GM23248 (cell line): Measurements from ENCODE around the gene DLG2. TPM values are rescaled to one million over a fixed set of nuclear protein-coding genes. Genes with fewer than 3 reads are reported as not detected.
"Not testable (repeated sequence)": the region's sequence is repeated elsewhere in the genome, so short reads cannot be mapped to it uniquely, and the experiment has no call there.

Source experiments
- DNase-seq: peaks from one replicate; pipeline ENCODE4 v3.0.0-alpha.2; 2015
- H2AFZ ChIP-seq: fragments of 200-600 bp; sonication (generic); 2 replicates; pipeline ENCODE4 v1.6.1; 2016; ENCODE audit warnings: antibody characterized with exemption
- H3F3A ChIP-seq: fragments of 200-600 bp; sonication (generic); 2 replicates; pipeline ENCODE4 v1.6.1; 2016; ENCODE audit warnings: mild to moderate bottlenecking, antibody characterized with exemption, mixed run types; ENCODE audit not compliant: insufficient read depth
- H3K27ac ChIP-seq: fragments of 200-600 bp; sonication (generic); 2 replicates; pipeline ENCODE4 v1.5.1; 2016; ENCODE audit warnings: mild to moderate bottlenecking
- H3K27me3 ChIP-seq: fragments of 200-600 bp; sonication (generic); replicated peaks from 2 replicates; pipeline ENCODE4 v1.6.1; 2016; ENCODE audit warnings: mild to moderate bottlenecking; ENCODE audit not compliant: insufficient read depth
- H3K36me3 ChIP-seq: fragments of 200-600 bp; sonication (generic); 2 replicates; pipeline ENCODE4 v1.6.1; 2016; ENCODE audit warnings: low read depth, mild to moderate bottlenecking
- H3K4me1 ChIP-seq: fragments of 200-600 bp; sonication (generic); 2 replicates; pipeline ENCODE4 v1.6.1; 2016; ENCODE audit warnings: mild to moderate bottlenecking; ENCODE audit not compliant: insufficient read depth
- H3K4me2 ChIP-seq: fragments of 200-600 bp; sonication (generic); one replicate; pipeline ENCODE4 v1.6.1; 2016; ENCODE audit warnings: mild to moderate bottlenecking; ENCODE audit not compliant: unreplicated experiment
- H3K4me3 ChIP-seq: fragments of 200-600 bp; sonication (generic); 2 replicates; pipeline ENCODE4 v1.5.1; 2016; ENCODE audit warnings: mild to moderate bottlenecking
- H3K79me2 ChIP-seq: fragments of 200-600 bp; sonication (generic); 2 replicates; pipeline ENCODE4 v1.6.1; 2016; ENCODE audit warnings: mild to moderate bottlenecking; ENCODE audit not compliant: insufficient read depth
- H3K9ac ChIP-seq: fragments of 200-600 bp; sonication (generic); 2 replicates; pipeline ENCODE4 v1.6.1; 2016; ENCODE audit warnings: mild to moderate bottlenecking
- H3K9me2 ChIP-seq: fragments of 200-600 bp; sonication (generic); 2 replicates; pipeline ENCODE4 v1.6.1; 2016; ENCODE audit warnings: mixed run types, mild to moderate bottlenecking, moderate library complexity; ENCODE audit not compliant: insufficient read depth
- H3K9me3 ChIP-seq: fragments of 200-600 bp; sonication (generic); one replicate; pipeline ENCODE4 v1.6.1; 2017; ENCODE audit warnings: low read depth
- H4K20me1 ChIP-seq: fragments of 200-600 bp; sonication (generic); 2 replicates; pipeline ENCODE4 v1.6.0; 2016; ENCODE audit not compliant: insufficient read depth
- EZH2 ChIP-seq: fragments of 200-600 bp; sonication (generic); IDR thresholded peaks from 2 replicates; pipeline ENCODE4 v1.6.1; 2018; ENCODE audit warnings: antibody characterized with exemption, mild to moderate bottlenecking; ENCODE audit not compliant: insufficient read depth, poor library complexity, severe bottlenecking
- EZH2phosphoT487 ChIP-seq: fragments of 200-600 bp; sonication (generic); IDR thresholded peaks from 2 replicates; pipeline ENCODE4 v1.6.1; 2018; ENCODE audit warnings: antibody characterized with exemption, moderate library complexity, mild to moderate bottlenecking, low read depth; ENCODE audit not compliant: insufficient read depth
- WGBS, 2 experiments: methylation state at CpG; one replicate each; pipeline ENCODE4 v1.1.6; 2015 to 2017; ENCODE audit warnings: low lambda C conversion rate in 2 of 2, low coverage in 1 of 2; ENCODE audit errors: missing lambda C conversion rate in 2 of 2; 5-methylcytosine and 5-hydroxymethylcytosine counted together
- in situ Hi-C: fragments of 300-500 bp; cut with MboI; formaldehyde crosslinking; loops from 2 replicates; pipeline ENCODE4 v1.15.0; 2020
- polyA plus RNA-seq: library from polyadenylated mRNA; unstranded; fragments of >200 nt; fragmentation: Nextera tagmentation; extraction: Ambion mirVana; gene quantifications from 2 replicates; pipeline ENCODE4 v1.2.1, GENCODE V29; 2016
- total RNA-seq: library from RNA; depleted of rRNA; stranded (reverse); fragments of >200 nt; shearing (Covaris generic); gene quantifications from 2 replicates; pipeline ENCODE4 v1.2.3, GENCODE V29; 2014

Gene DLG2
- total and polyA plus RNA-seq, 2 experiments from 2014 or later: 1.1 to 1.7 TPM

DNA sequence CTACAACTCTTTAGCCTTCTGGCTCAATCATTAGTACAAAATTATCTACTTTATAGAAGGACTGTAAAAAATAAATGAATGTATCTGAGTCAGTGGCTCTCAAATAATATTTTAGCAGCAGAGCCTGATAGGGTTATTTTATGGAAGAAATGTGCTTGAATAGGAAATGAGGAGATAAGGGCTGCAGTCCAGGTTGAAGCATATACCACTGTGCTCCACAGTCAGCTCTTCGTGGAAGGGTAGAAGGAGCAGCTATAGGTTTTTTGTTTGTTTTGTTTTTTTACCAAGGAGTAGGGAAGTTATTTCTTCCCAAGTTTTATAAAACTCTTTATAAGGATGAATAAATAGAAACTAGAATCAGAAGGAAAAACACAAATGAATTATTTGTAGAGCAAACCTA lies 242.0 kb downstream of the DLG2 start:
- H3K4me3 ChIP-seq: no peak overlapping the region
- no peaks in the 10 kb centered on the region for H3K27me3 ChIP-seq
- no peak overlapping the region for H3K27ac ChIP-seq
- H3K9ac ChIP-seq: no peak overlapping the region
- no peaks in the 10 kb centered on the region for H3K36me3 ChIP-seq
- H3K9me2 ChIP-seq: no peaks in the 10 kb centered on the region
- H2AFZ ChIP-seq: no peak overlapping the region
- H4K20me1 ChIP-seq: no peaks in the 10 kb centered on the region
- H3K4me1 ChIP-seq: no peaks in the 10 kb centered on the region
- TF ChIP-seq EZH2: no peak
- TF ChIP-seq EZH2phosphoT487: no peak
- H3K4me2 ChIP-seq: no peak overlapping the region
- WGBS, 2 experiments: 11 to 19% methylated on average over 1 of the region's 1 CpG
- H3K9me3 ChIP-seq: no peaks in the 10 kb centered on the region
- no peaks in the 10 kb centered on the region for H3K79me2 ChIP-seq
- no peak for DNase-seq
- no peaks in the 10 kb centered on the region for H3F3A ChIP-seq
- in situ Hi-C loops: no loop called here

DNA sequence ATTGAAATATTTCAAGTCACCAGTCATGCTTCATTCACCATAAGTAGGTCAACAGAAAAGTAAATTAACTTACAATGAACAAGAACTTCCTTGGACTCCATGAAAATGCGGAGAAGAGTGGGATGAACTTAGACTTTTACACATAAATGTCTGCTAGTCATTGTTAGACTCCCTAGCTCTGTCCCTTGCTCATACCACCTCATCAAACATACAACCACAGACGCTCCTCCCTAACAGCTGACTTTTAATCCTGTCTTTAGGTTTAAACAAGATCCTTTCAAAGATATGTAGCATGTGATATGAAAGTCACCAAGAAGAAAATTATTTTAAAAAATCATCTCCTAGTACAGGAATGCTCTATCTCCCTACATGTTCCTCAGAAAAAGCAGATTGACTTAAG lies 248.1 kb downstream of the DLG2 start:
- no peaks in the 10 kb centered on the region for H3K36me3 ChIP-seq
- H2AFZ ChIP-seq: no peak overlapping the region
- TF ChIP-seq EZH2 (no peak), EZH2phosphoT487 (no peak)
- H3K4me3 ChIP-seq: no peak overlapping the region
- DNase-seq: no peak
- H4K20me1 ChIP-seq: no peaks in the 10 kb centered on the region
- H3K27me3 ChIP-seq: no peaks in the 10 kb centered on the region
- no peaks in the 10 kb centered on the region for H3K9me3 ChIP-seq
- H3K79me2 ChIP-seq: no peaks in the 10 kb centered on the region
- WGBS, 2 experiments: 7 to 10% methylated on average over 2 of the region's 2 CpGs
- H3K4me1 ChIP-seq: no peaks in the 10 kb centered on the region
- H3K4me2 ChIP-seq: no peak overlapping the region
- H3K27ac ChIP-seq: no peak overlapping the region
- H3F3A ChIP-seq: no peaks in the 10 kb centered on the region
- in situ Hi-C loops: no loop called here
- H3K9ac ChIP-seq: no peak overlapping the region
- no peaks in the 10 kb centered on the region for H3K9me2 ChIP-seq

- Histone ChIP-seq H2AFZ (no peak overlapping the region), H3K27ac (no peak overlapping the region), H3F3A (no peaks in the 10 kb centered on the region), H3K36me3 (no peaks in the 10 kb centered on the region), H3K27me3 (no peaks in the 10 kb centered on the region), H3K4me3 (no peak overlapping the region), H3K79me2 (no peaks in the 10 kb centered on the region), H3K9me3 (no peaks in the 10 kb centered on the region), H3K9ac (no peak overlapping the region), H3K4me1 (no peaks in the 10 kb centered on the region), H3K4me2 (no peak overlapping the region), H4K20me1 (no peaks in the 10 kb centered on the region), H3K9me2 (no peaks in the 10 kb centered on the region)
- TF ChIP-seq EZH2phosphoT487: no peak
- no peak for TF ChIP-seq EZH2
- no peak for DNase-seq
- in situ Hi-C loops: no loop called here
Observed at GRCh38 chr11:85377901-85378300, 249.2 kb downstream of the DLG2 start.

DNA sequence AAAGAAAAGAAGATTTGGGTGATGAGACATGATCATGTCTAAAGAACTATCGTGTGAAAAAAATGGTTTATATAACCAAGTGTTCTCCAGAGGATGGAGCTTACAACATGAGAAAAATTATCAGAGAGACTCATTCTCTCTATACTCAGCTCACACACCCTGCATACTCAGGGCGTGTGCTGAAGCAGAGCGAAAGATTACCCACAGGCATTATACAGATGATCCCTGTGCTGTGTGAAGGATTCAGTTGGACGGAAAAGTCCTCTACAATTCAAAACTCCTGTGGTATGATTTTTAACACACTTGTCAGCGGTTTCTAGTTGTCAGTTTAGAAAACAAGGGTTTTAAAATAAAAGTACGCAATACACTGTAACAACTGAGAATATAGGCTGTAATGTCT lies 267.3 kb downstream of the DLG2 start:
- Histone ChIP-seq H3F3A (no peaks in the 10 kb centered on the region), H3K9me2 (no peaks in the 10 kb centered on the region), H3K4me2 (no peak overlapping the region), H3K4me3 (no peak overlapping the region), H4K20me1 (no peaks in the 10 kb centered on the region), H3K36me3 (no peaks in the 10 kb centered on the region), H3K27me3 (no peaks in the 10 kb centered on the region), H3K9ac (no peak overlapping the region), H3K4me1 (no peaks in the 10 kb centered on the region), H3K79me2 (no peaks in the 10 kb centered on the region), H2AFZ (no peak overlapping the region), H3K9me3 (no peaks in the 10 kb centered on the region), H3K27ac (no peak overlapping the region)
- 56 to 60% methylated on average over 6 of the region's 6 CpGs for WGBS, 2 experiments
- DNase-seq: no peak
- in situ Hi-C loops: no loop called here
- TF ChIP-seq EZH2 (no peak), EZH2phosphoT487 (no peak)

GRCh38 chr11:85355921-85356320 lies 271.2 kb downstream of the DLG2 start:
- no peaks in the 10 kb centered on the region for H3K4me1 ChIP-seq
- no peaks in the 10 kb centered on the region for H3F3A ChIP-seq
- H3K9me3 ChIP-seq: no peaks in the 10 kb centered on the region
- no peaks in the 10 kb centered on the region for H3K36me3 ChIP-seq
- TF ChIP-seq EZH2phosphoT487 (no peak), EZH2 (no peak)
- no peak for DNase-seq
- in situ Hi-C loops: no loop called here
- H3K4me2 ChIP-seq: no peak overlapping the region
- H3K9ac ChIP-seq: no peak overlapping the region
- no peak overlapping the region for H2AFZ ChIP-seq
- no peak overlapping the region for H3K27ac ChIP-seq
- no peak overlapping the region for H3K4me3 ChIP-seq
- no peaks in the 10 kb centered on the region for H3K79me2 ChIP-seq
- H4K20me1 ChIP-seq: no peaks in the 10 kb centered on the region
- H3K9me2 ChIP-seq: no peaks in the 10 kb centered on the region
- H3K27me3 ChIP-seq: no peaks in the 10 kb centered on the region

- H2AFZ ChIP-seq, H3F3A ChIP-seq, H3K4me2 ChIP-seq, H3K36me3 ChIP-seq, H4K20me1 ChIP-seq, H3K9ac ChIP-seq, in situ Hi-C loops, H3K4me1 ChIP-seq, H3K79me2 ChIP-seq, DNase-seq, H3K9me2 ChIP-seq, H3K9me3 ChIP-seq, H3K27me3 ChIP-seq, H3K27ac ChIP-seq, H3K4me3 ChIP-seq: not testable (repeated sequence)
- 67 to 76% methylated on average over 2 of the region's 2 CpGs for WGBS, 2 experiments
Observed at GRCh38 chr11:85349539-85349938, 277.6 kb downstream of the DLG2 start.
